HEK293 (cell line): ENCODE measurements around the gene PHF3.

Experiments
- CTCF ChIA-PET: fragments of 350-600 bp; formaldehyde crosslinking; extraction: SDS; loops from one replicate; lab custom pipeline; 2021; ENCODE audit warnings: antibody characterized with exemption; lab: Yijun Ruan, JAX
- POLR2A ChIA-PET: fragments of 300-600 bp; formaldehyde crosslinking; extraction: SDS; loops from one replicate; lab custom pipeline; 2020; ENCODE audit warnings: antibody characterized with exemption, inconsistent platforms; lab: Yijun Ruan, JAX
- H3K27ac ChIP-seq: fragments of 200-500 bp; sonication (Bioruptor generic); 2 replicates; pipeline ENCODE4 v1.5.1; 2014; ENCODE audit warnings: low read depth, low read length, control low read depth, inconsistent platforms; ENCODE audit errors: extremely low read depth
- H3K36me3 ChIP-seq, 2 experiments: fragments of 200-500 bp in 1 of 2; sonication (Bioruptor generic) in 1 of 2; 1 replicate in 1 of 2; 2 replicates in 1 of 2; pipeline ENCODE4 v1.5.1; 2014 to 2017; ENCODE audit warnings: inconsistent platforms in 2 of 2, low read length in 2 of 2; ENCODE audit not compliant: control insufficient read depth in 2 of 2, insufficient read depth in 1 of 2
- H3K4me1 ChIP-seq: fragments of 200-500 bp; sonication (Bioruptor generic); 2 replicates; pipeline ENCODE4 v1.5.1; 2014; ENCODE audit warnings: mild to moderate bottlenecking, low read length, inconsistent platforms; ENCODE audit not compliant: control insufficient read depth, insufficient read depth
- H3K4me3 ChIP-seq: 2 replicates; pipeline ENCODE4 v1.5.1; 2011; ENCODE audit warnings: low read depth, mild to moderate bottlenecking, control low read depth, low read length, moderate library complexity
- H3K9me3 ChIP-seq: fragments of 200-500 bp; sonication (Bioruptor generic); 2 replicates; pipeline ENCODE4 v1.5.1; 2014; ENCODE audit warnings: low read depth, low read length, inconsistent platforms; ENCODE audit not compliant: control insufficient read depth, insufficient read depth
- FEZF1 ChIP-seq: fragments of 450-650 bp; formaldehyde crosslinking; IDR thresholded peaks from 2 replicates; pipeline ENCODE4 v1.5.1; 2016; ENCODE audit warnings: missing biosample characterization, missing genetic modification characterization
- HIC1 ChIP-seq: fragments of 450-650 bp; formaldehyde crosslinking; IDR thresholded peaks from 2 replicates; pipeline ENCODE4 v1.5.1; 2016; ENCODE audit warnings: missing biosample characterization, missing genetic modification characterization
- KLF7 ChIP-seq: fragments of 450-650 bp; formaldehyde crosslinking; IDR thresholded peaks from 2 replicates; pipeline ENCODE4 v1.5.1; 2016; ENCODE audit warnings: missing biosample characterization, missing genetic modification characterization, borderline replicate concordance
- REPIN1 ChIP-seq: fragments of 450-650 bp; formaldehyde crosslinking; IDR thresholded peaks from 2 replicates; pipeline ENCODE4 v1.5.1; 2017; ENCODE audit warnings: missing biosample characterization, missing genetic modification characterization, low read depth
- ZFP3 ChIP-seq: fragments of 450-650 bp; formaldehyde crosslinking; IDR thresholded peaks from 2 replicates; pipeline ENCODE4 v1.5.1; 2016; ENCODE audit warnings: low read depth, missing biosample characterization, missing genetic modification characterization
- ZNF132 ChIP-seq: fragments of 450-650 bp; formaldehyde crosslinking; IDR thresholded peaks from 2 replicates; pipeline ENCODE4 v1.5.1; 2017; ENCODE audit warnings: missing biosample characterization, missing genetic modification characterization, borderline replicate concordance
- ZNF157 ChIP-seq: fragments of 450-650 bp; formaldehyde crosslinking; IDR thresholded peaks from 2 replicates; pipeline ENCODE4 v1.5.1; 2016; ENCODE audit warnings: missing biosample characterization, missing genetic modification characterization
- ZNF174 ChIP-seq: fragments of 450-650 bp; formaldehyde crosslinking; IDR thresholded peaks from 2 replicates; pipeline ENCODE4 v1.5.0; 2017; ENCODE audit warnings: missing biosample characterization, mild to moderate bottlenecking, missing genetic modification characterization
- ZNF184 ChIP-seq: fragments of 450-650 bp; IDR thresholded peaks from 2 replicates; pipeline ENCODE4 v1.5.1; 2018; ENCODE audit warnings: missing biosample characterization, mild to moderate bottlenecking, missing genetic modification characterization
- ZNF24 ChIP-seq: fragments of 450-650 bp; formaldehyde crosslinking; IDR thresholded peaks from 2 replicates; pipeline ENCODE4 v1.5.1; 2016; ENCODE audit warnings: missing biosample characterization, missing genetic modification characterization
- ZNF335 ChIP-seq: fragments of 450-650 bp; formaldehyde crosslinking; conservative IDR thresholded peaks from 2 replicates; pipeline ENCODE4 v1.5.1; 2016; ENCODE audit warnings: missing biosample characterization, missing genetic modification characterization
- ZNF366 ChIP-seq: fragments of 450-650 bp; formaldehyde crosslinking; conservative IDR thresholded peaks from 2 replicates; pipeline ENCODE4 v1.5.1; 2016; ENCODE audit warnings: missing biosample characterization, missing genetic modification characterization
- ZNF391 ChIP-seq: fragments of 450-650 bp; formaldehyde crosslinking; IDR thresholded peaks from 2 replicates; pipeline ENCODE4 v1.5.1; 2016; ENCODE audit warnings: low read depth, missing biosample characterization, missing genetic modification characterization, borderline replicate concordance
- ZNF394 ChIP-seq: fragments of 450-650 bp; formaldehyde crosslinking; IDR thresholded peaks from 2 replicates; pipeline ENCODE4 v1.5.1; 2016; ENCODE audit warnings: missing biosample characterization, missing genetic modification characterization, mild to moderate bottlenecking, moderate library complexity, borderline replicate concordance
- ZNF529 ChIP-seq: fragments of 450-650 bp; formaldehyde crosslinking; IDR thresholded peaks from 2 replicates; pipeline ENCODE4 v1.5.1; 2017; ENCODE audit warnings: missing genetic modification characterization, missing biosample characterization; ENCODE audit not compliant: insufficient replicate concordance
- ZNF701 ChIP-seq: fragments of 450-650 bp; formaldehyde crosslinking; IDR thresholded peaks from 2 replicates; pipeline ENCODE4 v1.5.1; 2016; ENCODE audit warnings: missing biosample characterization, missing genetic modification characterization
- TF ChIP-seq, protein P1 (sequence below): fragments of 450-650 bp; formaldehyde crosslinking; conservative IDR thresholded peaks from 2 replicates; pipeline ENCODE4 v1.5.1; 2016; ENCODE audit warnings: low read depth, missing biosample characterization, missing genetic modification characterization
- TF ChIP-seq, protein P2 (sequence below): fragments of 450-650 bp; formaldehyde crosslinking; IDR thresholded peaks from 2 replicates; pipeline ENCODE4 v1.5.1; 2016; ENCODE audit warnings: missing biosample characterization, missing genetic modification characterization
- TF ChIP-seq, protein P3 (sequence below): fragments of 450-650 bp; formaldehyde crosslinking; IDR thresholded peaks from 2 replicates; pipeline ENCODE4 v1.5.1; 2016; ENCODE audit warnings: missing biosample characterization, missing genetic modification characterization

PHF3 gene

DNA sequence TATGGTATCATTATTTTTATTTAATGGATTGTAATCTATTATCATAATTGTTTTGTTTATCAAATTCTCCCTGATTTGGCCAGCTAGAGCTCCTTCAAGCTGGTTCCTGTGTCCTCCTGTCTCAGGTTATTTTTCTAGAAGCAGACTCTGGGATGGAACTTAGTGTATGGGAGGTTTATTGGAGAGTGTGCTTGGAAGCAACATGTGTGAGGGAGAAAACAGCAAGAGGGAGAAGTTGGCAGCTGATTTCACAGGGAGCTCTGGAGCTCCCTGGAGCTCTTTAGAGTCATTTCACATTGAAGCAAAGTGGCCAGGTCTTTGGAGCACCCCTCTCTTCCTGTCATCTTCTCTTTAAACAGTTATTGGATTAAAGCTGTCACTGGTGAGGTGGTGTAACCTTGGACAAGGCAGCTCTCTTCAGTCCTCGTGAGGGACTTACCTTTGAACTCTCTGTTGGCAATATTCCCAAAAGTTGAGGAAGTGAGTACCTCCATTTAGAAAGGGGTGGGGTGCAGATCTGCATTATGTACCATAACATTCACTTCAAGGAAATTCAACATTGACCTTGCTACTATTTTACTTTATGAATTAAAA is 103.6 kb downstream of the PHF3 start:
- no peak for TF ChIP-seq ZNF529
- TF ChIP-seq ZNF335 (tag by site-specific recombination), result no peak
- no peak for TF ChIP-seq ZNF174 (tag by site-specific recombination)
- TF ChIP-seq, protein P1, sequence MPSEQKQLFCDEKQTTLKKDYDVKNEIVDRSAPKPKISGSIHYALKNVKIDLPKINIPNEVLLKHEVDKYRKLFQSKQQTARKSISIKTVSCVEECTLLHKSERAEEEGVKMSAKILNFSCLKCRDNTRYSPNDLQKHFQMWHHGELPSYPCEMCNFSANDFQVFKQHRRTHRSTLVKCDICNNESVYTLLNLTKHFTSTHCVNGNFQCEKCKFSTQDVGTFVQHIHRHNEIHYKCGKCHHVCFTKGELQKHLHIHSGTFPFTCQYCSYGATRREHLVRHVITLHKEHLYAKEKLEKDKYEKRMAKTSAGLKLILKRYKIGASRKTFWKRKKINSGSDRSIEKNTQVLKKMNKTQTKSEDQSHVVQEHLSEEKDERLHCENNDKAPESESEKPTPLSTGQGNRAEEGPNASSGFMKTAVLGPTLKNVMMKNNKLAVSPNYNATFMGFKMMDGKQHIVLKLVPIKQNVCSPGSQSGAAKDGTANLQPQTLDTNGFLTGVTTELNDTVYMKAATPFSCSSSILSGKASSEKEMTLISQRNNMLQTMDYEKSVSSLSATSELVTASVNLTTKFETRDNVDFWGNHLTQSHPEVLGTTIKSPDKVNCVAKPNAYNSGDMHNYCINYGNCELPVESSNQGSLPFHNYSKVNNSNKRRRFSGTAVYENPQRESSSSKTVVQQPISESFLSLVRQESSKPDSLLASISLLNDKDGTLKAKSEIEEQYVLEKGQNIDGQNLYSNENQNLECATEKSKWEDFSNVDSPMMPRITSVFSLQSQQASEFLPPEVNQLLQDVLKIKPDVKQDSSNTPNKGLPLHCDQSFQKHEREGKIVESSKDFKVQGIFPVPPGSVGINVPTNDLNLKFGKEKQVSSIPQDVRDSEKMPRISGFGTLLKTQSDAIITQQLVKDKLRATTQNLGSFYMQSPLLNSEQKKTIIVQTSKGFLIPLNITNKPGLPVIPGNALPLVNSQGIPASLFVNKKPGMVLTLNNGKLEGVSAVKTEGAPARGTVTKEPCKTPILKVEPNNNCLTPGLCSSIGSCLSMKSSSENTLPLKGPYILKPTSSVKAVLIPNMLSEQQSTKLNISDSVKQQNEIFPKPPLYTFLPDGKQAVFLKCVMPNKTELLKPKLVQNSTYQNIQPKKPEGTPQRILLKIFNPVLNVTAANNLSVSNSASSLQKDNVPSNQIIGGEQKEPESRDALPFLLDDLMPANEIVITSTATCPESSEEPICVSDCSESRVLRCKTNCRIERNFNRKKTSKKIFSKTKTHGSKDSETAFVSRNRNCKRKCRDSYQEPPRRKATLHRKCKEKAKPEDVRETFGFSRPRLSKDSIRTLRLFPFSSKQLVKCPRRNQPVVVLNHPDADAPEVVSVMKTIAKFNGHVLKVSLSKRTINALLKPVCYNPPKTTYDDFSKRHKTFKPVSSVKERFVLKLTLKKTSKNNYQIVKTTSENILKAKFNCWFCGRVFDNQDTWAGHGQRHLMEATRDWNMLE (tag by site-specific recombination), result no peak
- no peak for TF ChIP-seq ZNF701 (tag by site-specific recombination)
- TF ChIP-seq ZNF394 (tag by site-specific recombination), result no peak
- TF ChIP-seq, protein P2, sequence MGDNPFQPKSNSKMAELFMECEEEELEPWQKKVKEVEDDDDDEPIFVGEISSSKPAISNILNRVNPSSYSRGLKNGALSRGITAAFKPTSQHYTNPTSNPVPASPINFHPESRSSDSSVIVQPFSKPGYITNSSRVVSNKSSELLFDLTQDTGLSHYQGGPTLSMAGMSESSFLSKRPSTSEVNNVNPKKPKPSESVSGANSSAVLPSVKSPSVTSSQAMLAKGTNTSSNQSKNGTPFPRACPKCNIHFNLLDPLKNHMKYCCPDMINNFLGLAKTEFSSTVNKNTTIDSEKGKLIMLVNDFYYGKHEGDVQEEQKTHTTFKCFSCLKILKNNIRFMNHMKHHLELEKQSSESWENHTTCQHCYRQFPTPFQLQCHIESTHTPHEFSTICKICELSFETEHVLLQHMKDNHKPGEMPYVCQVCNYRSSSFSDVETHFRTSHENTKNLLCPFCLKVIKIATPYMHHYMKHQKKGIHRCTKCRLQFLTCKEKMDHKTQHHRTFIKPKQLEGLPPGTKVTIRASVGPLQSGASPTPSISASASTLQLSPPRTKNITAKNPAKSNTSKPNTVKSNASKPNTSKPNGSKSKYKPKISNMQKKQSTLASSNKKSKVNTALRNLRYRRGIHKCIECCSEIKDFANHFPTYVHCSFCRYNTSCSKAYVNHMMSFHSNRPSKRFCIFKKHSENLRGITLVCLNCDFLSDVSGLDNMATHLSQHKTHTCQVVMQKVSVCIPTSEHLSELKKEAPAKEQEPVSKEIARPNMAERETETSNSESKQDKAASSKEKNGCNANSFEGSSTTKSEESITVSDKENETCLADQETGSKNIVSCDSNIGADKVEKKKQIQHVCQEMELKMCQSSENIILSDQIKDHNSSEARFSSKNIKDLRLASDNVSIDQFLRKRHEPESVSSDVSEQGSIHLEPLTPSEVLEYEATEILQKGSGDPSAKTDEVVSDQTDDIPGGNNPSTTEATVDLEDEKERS (tag by site-specific recombination), result no peak
- ChIA-PET CTCF (interaction anchor here (1.3 kb wide), 1 partner anchor 49 kb away, joined by 3 read pairs; no protein-coding TSS in a partner anchor), POLR2A (no interaction called here)
- Histone ChIP-seq H3K36me3 (no peaks in the 10 kb centered on the region), H3K9me3 (no peaks in the 10 kb centered on the region), H3K27ac (no peak overlapping the region), H3K4me3 (no peak overlapping the region), H3K4me1 (no peaks in the 10 kb centered on the region)

- H3K36me3 ChIP-seq, result no peaks in the 10 kb centered on the region
- H3K9me3 ChIP-seq, result no peaks in the 10 kb centered on the region
- H3K4me1 ChIP-seq, result no peaks in the 10 kb centered on the region
- POLR2A ChIA-PET, result interaction anchor here (1.3 kb wide), 1 partner anchor 18 kb away, joined by 5 read pairs; no protein-coding TSS in a partner anchor
- no peak overlapping the region for H3K4me3 ChIP-seq
- TF ChIP-seq FEZF1 (tag by site-specific recombination) (peak; percentile 54; the same call in 1 of the 2 replicates), ZNF157 (tag by site-specific recombination) (no peak), ZNF366 (tag by site-specific recombination) (0 out of 2 replicates have a peak, but pooled peaks have one; percentile 19), REPIN1 (tag by site-specific recombination) (no peak)
- no peak overlapping the region for H3K27ac ChIP-seq
- CTCF ChIA-PET, result interaction anchor here (0.6 to 1.1 kb wide), 3 partner anchors 9 to 1378 kb away, joined by 3 to 4 read pairs (median 3); no protein-coding TSS in a partner anchor
Measured at GRCh38 chr6:63740709-63741108, 105.1 kb downstream of the PHF3 start.

DNA sequence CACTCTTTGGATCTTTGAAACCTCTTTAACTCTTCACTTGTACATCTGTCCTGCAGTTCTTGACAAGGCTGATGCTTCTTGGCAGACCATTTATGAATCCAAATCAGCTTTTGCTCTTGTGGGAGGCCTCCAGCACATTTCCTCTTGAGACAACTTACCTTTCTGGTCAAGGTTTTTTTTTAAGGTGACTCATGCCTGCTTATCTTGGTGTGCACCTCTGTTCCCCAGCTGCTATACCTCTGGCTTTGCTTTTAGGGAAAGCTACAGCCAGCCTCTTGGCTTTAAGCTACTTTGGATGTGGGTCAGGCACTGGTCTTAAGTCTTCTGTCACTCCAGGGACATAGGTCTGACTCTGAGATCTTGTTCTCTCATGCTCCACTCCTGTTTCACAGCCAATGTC is 106.5 kb downstream of the PHF3 start:
- ChIA-PET POLR2A (no interaction called here), CTCF (interaction anchor here (0.6 to 0.7 kb wide), 2 partner anchors 59 to 1093 kb away, joined by 3 read pairs; no protein-coding TSS in a partner anchor)
- Histone ChIP-seq H3K36me3 (no peaks in the 10 kb centered on the region), H3K4me3 (no peak overlapping the region), H3K9me3 (no peaks in the 10 kb centered on the region), H3K4me1 (no peaks in the 10 kb centered on the region), H3K27ac (no peak overlapping the region)
- no peak for TF ChIP-seq ZNF24 (tag by site-specific recombination)
- TF ChIP-seq ZNF184 (tag by site-specific recombination), result no peak
- TF ChIP-seq HIC1 (tag by site-specific recombination), result no peak
- no peak for TF ChIP-seq ZFP3 (tag by site-specific recombination)
- TF ChIP-seq, protein P3, sequence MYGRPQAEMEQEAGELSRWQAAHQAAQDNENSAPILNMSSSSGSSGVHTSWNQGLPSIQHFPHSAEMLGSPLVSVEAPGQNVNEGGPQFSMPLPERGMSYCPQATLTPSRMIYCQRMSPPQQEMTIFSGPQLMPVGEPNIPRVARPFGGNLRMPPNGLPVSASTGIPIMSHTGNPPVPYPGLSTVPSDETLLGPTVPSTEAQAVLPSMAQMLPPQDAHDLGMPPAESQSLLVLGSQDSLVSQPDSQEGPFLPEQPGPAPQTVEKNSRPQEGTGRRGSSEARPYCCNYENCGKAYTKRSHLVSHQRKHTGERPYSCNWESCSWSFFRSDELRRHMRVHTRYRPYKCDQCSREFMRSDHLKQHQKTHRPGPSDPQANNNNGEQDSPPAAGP (tag by site-specific recombination), result no peak
- TF ChIP-seq ZNF391 (tag by site-specific recombination), result no peak
- TF ChIP-seq ZNF132, result no peak
- TF ChIP-seq KLF7 (tag by site-specific recombination), result no peak
